ENCODE data around the gene HAGH.

HAGH gene

DNA sequence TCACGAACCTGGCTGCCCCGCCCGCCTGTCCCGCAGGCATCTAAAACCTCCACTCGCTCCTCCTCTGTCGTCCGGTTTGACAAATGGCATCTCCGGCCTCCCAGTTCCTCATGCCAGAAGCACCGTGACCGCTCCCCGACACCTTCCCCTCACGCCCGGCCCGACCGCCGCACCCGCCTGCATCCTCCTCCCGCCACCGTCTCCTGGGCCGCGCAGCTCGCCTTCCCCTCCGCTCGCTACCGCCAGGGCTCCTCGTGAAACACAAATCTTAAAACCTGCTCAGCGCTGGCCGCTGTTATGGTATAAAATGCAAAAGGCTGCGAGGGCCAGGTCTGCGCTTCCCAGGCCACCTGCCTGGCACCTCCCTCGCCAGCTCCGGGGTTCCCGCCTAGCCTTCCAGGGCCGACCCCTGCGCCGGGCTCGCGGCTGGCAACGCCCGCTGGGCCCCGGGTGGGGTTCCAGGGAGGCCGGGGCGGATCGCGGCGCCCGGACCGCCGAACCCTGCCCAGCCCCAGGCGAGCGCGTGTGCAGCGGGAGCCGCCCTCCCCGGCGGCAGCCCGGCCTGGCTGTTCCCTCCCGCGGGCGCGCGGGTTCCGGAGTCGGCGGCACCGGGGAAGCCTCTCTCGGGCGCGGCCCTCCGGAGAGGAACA lies 44.7 kb downstream of the HAGH start:
- no peak for DNase-seq (ENCODE audit: low read depth)
- H3K4me3 ChIP-seq (ENCODE audit: low read length): peak overlapping the region; percentile 89
- TF ChIP-seq, protein P1, sequence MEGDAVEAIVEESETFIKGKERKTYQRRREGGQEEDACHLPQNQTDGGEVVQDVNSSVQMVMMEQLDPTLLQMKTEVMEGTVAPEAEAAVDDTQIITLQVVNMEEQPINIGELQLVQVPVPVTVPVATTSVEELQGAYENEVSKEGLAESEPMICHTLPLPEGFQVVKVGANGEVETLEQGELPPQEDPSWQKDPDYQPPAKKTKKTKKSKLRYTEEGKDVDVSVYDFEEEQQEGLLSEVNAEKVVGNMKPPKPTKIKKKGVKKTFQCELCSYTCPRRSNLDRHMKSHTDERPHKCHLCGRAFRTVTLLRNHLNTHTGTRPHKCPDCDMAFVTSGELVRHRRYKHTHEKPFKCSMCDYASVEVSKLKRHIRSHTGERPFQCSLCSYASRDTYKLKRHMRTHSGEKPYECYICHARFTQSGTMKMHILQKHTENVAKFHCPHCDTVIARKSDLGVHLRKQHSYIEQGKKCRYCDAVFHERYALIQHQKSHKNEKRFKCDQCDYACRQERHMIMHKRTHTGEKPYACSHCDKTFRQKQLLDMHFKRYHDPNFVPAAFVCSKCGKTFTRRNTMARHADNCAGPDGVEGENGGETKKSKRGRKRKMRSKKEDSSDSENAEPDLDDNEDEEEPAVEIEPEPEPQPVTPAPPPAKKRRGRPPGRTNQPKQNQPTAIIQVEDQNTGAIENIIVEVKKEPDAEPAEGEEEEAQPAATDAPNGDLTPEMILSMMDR (conservative IDR thresholded peaks at IDR 0.05; ENCODE audit: low read depth, low read length): peak; percentile 12

- no peak for DNase-seq (ENCODE audit: low read depth)
- TF ChIP-seq, protein P1 (conservative IDR thresholded peaks at IDR 0.05; ENCODE audit: low read depth, low read length): no peak
- peak overlapping the region; percentile 89 for H3K4me3 ChIP-seq (ENCODE audit: low read length)
Observed at GRCh38 chr16:1781254-1781653, 45.4 kb downstream of the HAGH start.

- DNase-seq (ENCODE audit: low read depth): no peak
- TF ChIP-seq, protein P1 (conservative IDR thresholded peaks at IDR 0.05; ENCODE audit: low read depth, low read length): no peak
Observed at GRCh38 chr16:1780677-1781072, 46.0 kb downstream of the HAGH start.

GRCh38 chr16:1779741-1780676 lies 46.6 kb downstream of the HAGH start:
- no peak overlapping the region for H3K4me3 ChIP-seq (ENCODE audit: low read length)
- TF ChIP-seq, protein P1 (conservative IDR thresholded peaks at IDR 0.05; ENCODE audit: low read depth, low read length): no peak
- DNase-seq (ENCODE audit: low read depth): no peak

More at GRCh38 chr16:1780677-1781072, 46.0 kb downstream of the HAGH start:
- H3K4me3 ChIP-seq (ENCODE audit: low read length): no peak overlapping the region

DNA sequence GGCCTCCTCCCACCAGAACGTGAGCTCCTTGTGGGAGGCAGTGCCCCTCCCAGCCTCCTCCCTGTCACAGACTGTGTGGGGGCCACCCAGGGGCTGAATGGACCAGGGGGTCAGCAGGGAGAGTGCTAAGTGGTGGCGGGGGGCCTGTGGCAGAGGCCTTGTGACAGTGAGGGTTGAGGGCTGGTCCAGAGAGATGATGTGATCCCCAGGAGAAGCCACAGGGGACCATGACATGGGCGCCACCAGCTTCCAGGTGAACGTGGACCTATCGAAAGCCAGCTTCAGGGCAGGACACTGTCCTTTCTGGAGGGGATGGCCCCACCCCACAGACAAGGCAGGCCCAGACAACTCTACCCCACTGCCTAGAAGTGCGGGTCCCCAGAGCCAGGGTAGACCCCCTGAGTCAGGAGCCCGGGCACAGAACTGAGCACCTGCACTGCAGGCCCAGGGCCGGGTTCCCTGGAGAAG lies 47.4 kb downstream of the HAGH start:
- no peak overlapping the region for H3K4me3 ChIP-seq (ENCODE audit: low read length)
- no peak for DNase-seq (ENCODE audit: low read depth)
- TF ChIP-seq, protein P1 (conservative IDR thresholded peaks at IDR 0.05; ENCODE audit: low read depth, low read length): no peak

DNA sequence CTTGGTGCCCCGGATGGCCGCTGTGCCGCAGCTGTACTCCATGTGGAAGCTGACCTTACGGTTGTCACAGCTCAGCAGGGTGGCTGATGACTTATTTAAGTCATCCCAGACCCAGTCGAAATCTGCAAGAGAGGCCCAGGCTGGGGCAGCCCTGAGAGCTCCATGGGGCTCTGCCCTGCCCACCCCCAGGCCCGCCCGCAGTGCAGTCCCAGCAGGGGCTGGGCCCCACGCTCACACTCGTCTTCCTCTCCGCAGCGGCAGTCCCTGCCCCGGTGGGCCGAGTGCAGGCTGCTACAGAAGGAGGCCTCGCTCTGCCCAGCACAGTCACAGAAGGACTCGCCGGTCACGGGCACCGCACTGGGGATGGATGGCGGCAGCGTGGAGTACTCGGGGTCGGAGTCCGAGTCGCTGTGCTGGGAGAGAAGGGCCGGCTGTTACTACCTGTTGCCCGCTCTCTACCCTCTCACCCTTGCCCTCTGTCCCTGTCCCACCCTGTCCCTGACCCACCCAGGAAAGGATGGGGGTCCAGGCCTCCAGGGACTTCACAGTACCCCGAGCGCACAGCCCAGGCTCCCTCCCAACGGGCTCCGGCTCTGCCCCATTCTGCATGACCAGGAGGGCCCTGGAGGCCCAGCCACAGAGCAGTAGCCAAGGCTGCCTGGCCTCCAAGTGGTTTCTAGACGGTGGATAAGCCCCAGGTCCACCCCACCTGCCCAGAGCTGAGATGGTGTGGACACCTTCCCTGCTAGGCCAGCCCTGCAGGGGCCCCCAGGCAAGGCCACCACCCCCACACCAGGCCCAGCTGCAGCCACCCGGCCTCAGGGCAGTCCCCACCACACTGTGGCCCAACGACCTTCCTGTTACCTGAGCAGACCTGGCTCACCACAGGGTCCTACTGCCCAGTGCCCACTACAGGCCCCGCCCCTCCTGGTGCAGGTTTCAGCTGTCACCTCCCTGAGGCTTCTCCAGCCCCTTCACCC lies 48.1 kb downstream of the HAGH start:
- TF ChIP-seq, protein P1 (conservative IDR thresholded peaks at IDR 0.05; ENCODE audit: low read depth, low read length): no peak
- DNase-seq (ENCODE audit: low read depth): no peak
- no peak overlapping the region for H3K4me3 ChIP-seq (ENCODE audit: low read length)

Measured in retinal pigment epithelial cell (primary cell).